ENCODE measurements around the gene PCSK7.

DNA sequence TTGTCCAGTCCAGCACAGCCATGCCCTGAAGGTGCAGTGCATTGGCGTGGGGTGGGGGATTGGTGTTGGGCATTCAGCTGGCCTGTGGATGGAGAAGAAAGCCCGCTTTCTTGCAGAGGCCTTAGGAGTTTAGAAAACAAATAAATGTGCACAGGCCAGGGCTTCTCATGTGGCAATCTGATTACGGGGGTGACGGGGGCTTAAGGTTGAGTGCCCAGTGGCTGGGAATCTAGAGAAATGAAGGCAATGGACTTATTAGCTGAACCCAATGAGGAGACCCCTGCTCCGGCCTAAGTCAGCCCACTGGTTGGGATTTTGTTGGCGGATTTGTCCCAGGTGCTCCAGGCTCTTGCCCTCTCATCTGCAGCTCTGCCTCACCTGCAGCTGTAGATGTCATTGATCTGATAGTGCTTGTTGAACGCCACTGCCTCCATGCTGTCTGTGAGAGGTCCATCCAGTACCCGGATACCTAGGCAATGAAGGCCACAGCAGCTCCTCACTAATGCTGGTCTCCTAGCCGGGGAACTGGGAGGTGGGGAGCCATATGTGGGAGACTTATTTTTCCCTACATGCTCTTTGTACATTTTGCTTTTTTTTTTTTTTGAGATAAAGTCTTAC lies 6.2 kb downstream of the PCSK7 start:
- TF ChIP-seq, protein P1, sequence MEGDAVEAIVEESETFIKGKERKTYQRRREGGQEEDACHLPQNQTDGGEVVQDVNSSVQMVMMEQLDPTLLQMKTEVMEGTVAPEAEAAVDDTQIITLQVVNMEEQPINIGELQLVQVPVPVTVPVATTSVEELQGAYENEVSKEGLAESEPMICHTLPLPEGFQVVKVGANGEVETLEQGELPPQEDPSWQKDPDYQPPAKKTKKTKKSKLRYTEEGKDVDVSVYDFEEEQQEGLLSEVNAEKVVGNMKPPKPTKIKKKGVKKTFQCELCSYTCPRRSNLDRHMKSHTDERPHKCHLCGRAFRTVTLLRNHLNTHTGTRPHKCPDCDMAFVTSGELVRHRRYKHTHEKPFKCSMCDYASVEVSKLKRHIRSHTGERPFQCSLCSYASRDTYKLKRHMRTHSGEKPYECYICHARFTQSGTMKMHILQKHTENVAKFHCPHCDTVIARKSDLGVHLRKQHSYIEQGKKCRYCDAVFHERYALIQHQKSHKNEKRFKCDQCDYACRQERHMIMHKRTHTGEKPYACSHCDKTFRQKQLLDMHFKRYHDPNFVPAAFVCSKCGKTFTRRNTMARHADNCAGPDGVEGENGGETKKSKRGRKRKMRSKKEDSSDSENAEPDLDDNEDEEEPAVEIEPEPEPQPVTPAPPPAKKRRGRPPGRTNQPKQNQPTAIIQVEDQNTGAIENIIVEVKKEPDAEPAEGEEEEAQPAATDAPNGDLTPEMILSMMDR (IDR thresholded peaks at IDR 0.05), result no peak
- TF ChIP-seq POLR2AphosphoS5 (IDR thresholded peaks at IDR 0.05), result no peak
